ENCODE data around the gene MRPL36.

MRPL36 gene

GRCh38 chr5:1782385-1783215 lies 17.0 kb downstream of the MRPL36 start:
- DNase-seq (ENCODE audit: low spot score), result no peak
- no peak for FAIRE-seq

GRCh38 chr5:1781726-1782384 lies 17.8 kb downstream of the MRPL36 start:
- DNase-seq (ENCODE audit: low spot score) (no peak), FAIRE-seq (no peak)

GRCh38 chr5:1781107-1781506 lies 18.5 kb downstream of the MRPL36 start:
- no peak for FAIRE-seq
- no peak for DNase-seq (ENCODE audit: low spot score)

- FAIRE-seq, result no peak
- DNase-seq (ENCODE audit: low spot score), result no peak
These were observed 19.1 kb downstream of the MRPL36 start for GRCh38 chr5:1780614-1780930.

GRCh38 chr5:1779782-1780613 lies 19.6 kb downstream of the MRPL36 start:
- DNase-seq (ENCODE audit: low spot score), result no peak
- FAIRE-seq, result no peak

GRCh38 chr5:1779021-1779680 lies 20.5 kb downstream of the MRPL36 start:
- FAIRE-seq (no peak), DNase-seq (ENCODE audit: low spot score) (no peak)

- DNase-seq (ENCODE audit: low spot score), result no peak
- no peak for FAIRE-seq
These were observed 21.3 kb downstream of the MRPL36 start for GRCh38 chr5:1778138-1779020.

GRCh38 chr5:1777281-1778137 lies 22.1 kb downstream of the MRPL36 start:
- FAIRE-seq (no peak), DNase-seq (ENCODE audit: low spot score) (no peak)

- FAIRE-seq (no peak), DNase-seq (ENCODE audit: low spot score) (no peak)
These were observed 22.8 kb downstream of the MRPL36 start for GRCh38 chr5:1776831-1777230.

- FAIRE-seq (no peak), DNase-seq (ENCODE audit: low spot score) (no peak)
These were observed 27.0 kb downstream of the MRPL36 start for GRCh38 chr5:1772634-1773033.

GRCh38 chr5:1771149-1772065 lies 28.2 kb downstream of the MRPL36 start:
- FAIRE-seq (no peak), DNase-seq (ENCODE audit: low spot score) (no peak)

- FAIRE-seq (no peak), DNase-seq (ENCODE audit: low spot score) (no peak)
These were observed 29.2 kb downstream of the MRPL36 start for GRCh38 chr5:1770443-1770802.

GRCh38 chr5:1769752-1770442 lies 29.7 kb downstream of the MRPL36 start:
- DNase-seq (ENCODE audit: low spot score), result no peak

GRCh38 chr5:1769017-1769640 lies 30.5 kb downstream of the MRPL36 start:
- FAIRE-seq (no peak), DNase-seq (ENCODE audit: low spot score) (no peak)

More at GRCh38 chr5:1769752-1770442, 29.7 kb downstream of the MRPL36 start:
- FAIRE-seq, result no peak

- DNase-seq (ENCODE audit: low spot score) (no peak), FAIRE-seq (no peak)
These were observed 31.2 kb downstream of the MRPL36 start for GRCh38 chr5:1768283-1769000.

- DNase-seq (ENCODE audit: low spot score), result no peak
- FAIRE-seq, result no peak
These were observed 31.9 kb downstream of the MRPL36 start for GRCh38 chr5:1767524-1768282.
